ENCODE measurements around the gene LINGO4.

The LINGO4 gene

DNA sequence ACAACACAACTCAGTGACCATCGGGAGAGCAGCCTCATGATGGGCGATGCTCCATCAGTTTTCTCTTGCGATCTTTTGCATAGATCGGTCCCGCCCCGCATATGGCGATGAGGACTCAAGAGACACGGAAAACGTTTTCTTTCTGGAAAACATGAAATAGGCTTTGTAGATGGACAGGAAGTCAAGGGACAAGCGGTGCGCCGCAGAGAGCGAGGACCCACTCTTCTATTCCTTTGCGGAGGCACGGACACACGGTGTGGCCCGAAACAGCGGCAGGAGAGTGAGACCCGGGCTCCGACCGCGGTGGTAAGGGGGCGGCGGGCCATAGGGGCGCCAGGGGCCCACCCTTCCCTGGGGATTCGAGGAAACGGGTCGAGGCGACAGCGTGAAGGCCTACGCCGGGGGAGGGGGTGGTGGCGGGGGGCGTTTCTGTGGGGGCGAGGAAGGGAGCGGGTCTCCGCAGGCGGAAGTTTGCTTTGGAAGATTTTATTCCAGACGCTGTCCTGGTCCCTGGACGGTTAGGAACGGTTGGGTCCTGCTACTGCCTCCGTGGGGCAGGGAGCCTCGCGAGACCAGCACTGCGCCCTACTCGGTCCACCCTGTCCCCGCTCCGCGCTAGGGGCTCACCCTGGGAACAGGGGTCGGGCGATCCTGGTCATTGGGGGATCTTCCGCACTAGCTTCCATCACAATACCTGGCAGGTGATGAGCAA lies 14.1 kb downstream of the LINGO4 start (continued):
- TF ChIP-seq ZEB2 (tag by site-specific recombination; IDR thresholded peaks at IDR 0.05) (no peak; the same call in 1 of the 2 replicates), HOXC10 (CRISPR knock-in tag; IDR thresholded peaks at IDR 0.05) (no peak), ZBTB1 (tag by site-specific recombination; IDR thresholded peaks at IDR 0.05) (no peak), ZNF837 (tag by site-specific recombination; IDR thresholded peaks at IDR 0.05) (no peak), ZNF548 (tag by site-specific recombination; IDR thresholded peaks at IDR 0.05) (no peak), SALL2 (tag by site-specific recombination; IDR thresholded peaks at IDR 0.05; ENCODE audit: borderline replicate concordance) (no peak), ZNF768 (tag by site-specific recombination; IDR thresholded peaks at IDR 0.05) (no peak), SP2 (tag by site-specific recombination; IDR thresholded peaks at IDR 0.05) (no peak; the same call in 1 of the 2 replicates), ZNF677 (tag by site-specific recombination; IDR thresholded peaks at IDR 0.05) (no peak), ZNF776 (tag by site-specific recombination; IDR thresholded peaks at IDR 0.05; ENCODE audit: borderline replicate concordance) (no peak), ZNF792 (tag by site-specific recombination; IDR thresholded peaks at IDR 0.05) (no peak), ZNF558 (tag by site-specific recombination; IDR thresholded peaks at IDR 0.05) (no peak), ZNF223 (tag by site-specific recombination; IDR thresholded peaks at IDR 0.05) (no peak)
- TF ChIP-seq, protein P1, sequence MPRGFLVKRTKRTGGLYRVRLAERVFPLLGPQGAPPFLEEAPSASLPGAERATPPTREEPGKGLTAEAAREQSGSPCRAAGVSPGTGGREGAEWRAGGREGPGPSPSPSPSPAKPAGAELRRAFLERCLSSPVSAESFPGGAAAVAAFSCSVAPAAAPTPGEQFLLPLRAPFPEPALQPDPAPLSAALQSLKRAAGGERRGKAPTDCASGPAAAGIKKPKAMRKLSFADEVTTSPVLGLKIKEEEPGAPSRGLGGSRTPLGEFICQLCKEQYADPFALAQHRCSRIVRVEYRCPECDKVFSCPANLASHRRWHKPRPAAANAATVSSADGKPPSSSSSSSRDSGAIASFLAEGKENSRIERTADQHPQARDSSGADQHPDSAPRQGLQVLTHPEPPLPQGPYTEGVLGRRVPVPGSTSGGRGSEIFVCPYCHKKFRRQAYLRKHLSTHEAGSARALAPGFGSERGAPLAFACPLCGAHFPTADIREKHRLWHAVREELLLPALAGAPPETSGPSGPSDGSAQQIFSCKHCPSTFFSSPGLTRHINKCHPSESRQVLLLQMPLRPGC (tag by site-specific recombination; IDR thresholded peaks at IDR 0.05): no peak
- TF ChIP-seq, protein P2, sequence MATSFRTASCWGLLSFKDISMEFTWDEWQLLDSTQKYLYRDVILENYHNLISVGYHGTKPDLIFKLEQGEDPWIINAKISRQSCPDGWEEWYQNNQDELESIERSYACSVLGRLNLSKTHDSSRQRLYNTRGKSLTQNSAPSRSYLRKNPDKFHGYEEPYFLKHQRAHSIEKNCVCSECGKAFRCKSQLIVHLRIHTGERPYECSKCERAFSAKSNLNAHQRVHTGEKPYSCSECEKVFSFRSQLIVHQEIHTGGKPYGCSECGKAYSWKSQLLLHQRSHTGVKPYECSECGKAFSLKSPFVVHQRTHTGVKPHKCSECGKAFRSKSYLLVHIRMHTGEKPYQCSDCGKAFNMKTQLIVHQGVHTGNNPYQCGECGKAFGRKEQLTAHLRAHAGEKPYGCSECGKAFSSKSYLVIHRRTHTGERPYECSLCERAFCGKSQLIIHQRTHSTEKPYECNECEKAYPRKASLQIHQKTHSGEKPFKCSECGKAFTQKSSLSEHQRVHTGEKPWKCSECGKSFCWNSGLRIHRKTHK (tag by site-specific recombination; IDR thresholded peaks at IDR 0.05): no peak
- TF ChIP-seq, protein P3, sequence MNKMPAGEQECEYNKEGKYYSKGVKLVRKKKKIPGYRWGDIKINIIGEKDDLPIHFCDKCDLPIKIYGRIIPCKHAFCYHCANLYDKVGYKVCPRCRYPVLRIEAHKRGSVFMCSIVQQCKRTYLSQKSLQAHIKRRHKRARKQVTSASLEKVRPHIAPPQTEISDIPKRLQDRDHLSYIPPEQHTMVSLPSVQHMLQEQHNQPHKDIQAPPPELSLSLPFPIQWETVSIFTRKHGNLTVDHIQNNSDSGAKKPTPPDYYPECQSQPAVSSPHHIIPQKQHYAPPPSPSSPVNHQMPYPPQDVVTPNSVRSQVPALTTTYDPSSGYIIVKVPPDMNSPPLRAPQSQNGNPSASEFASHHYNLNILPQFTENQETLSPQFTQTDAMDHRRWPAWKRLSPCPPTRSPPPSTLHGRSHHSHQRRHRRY (tag by site-specific recombination; IDR thresholded peaks at IDR 0.05): no peak
- TF ChIP-seq, protein P4, sequence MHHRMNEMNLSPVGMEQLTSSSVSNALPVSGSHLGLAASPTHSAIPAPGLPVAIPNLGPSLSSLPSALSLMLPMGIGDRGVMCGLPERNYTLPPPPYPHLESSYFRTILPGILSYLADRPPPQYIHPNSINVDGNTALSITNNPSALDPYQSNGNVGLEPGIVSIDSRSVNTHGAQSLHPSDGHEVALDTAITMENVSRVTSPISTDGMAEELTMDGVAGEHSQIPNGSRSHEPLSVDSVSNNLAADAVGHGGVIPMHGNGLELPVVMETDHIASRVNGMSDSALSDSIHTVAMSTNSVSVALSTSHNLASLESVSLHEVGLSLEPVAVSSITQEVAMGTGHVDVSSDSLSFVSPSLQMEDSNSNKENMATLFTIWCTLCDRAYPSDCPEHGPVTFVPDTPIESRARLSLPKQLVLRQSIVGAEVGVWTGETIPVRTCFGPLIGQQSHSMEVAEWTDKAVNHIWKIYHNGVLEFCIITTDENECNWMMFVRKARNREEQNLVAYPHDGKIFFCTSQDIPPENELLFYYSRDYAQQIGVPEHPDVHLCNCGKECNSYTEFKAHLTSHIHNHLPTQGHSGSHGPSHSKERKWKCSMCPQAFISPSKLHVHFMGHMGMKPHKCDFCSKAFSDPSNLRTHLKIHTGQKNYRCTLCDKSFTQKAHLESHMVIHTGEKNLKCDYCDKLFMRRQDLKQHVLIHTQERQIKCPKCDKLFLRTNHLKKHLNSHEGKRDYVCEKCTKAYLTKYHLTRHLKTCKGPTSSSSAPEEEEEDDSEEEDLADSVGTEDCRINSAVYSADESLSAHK (tag by site-specific recombination; IDR thresholded peaks at IDR 0.05): no peak
- TF ChIP-seq, protein P5, sequence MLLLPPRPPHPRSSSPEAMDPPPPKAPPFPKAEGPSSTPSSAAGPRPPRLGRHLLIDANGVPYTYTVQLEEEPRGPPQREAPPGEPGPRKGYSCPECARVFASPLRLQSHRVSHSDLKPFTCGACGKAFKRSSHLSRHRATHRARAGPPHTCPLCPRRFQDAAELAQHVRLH (tag by site-specific recombination; IDR thresholded peaks at IDR 0.05): no peak
- TF ChIP-seq, protein P6, sequence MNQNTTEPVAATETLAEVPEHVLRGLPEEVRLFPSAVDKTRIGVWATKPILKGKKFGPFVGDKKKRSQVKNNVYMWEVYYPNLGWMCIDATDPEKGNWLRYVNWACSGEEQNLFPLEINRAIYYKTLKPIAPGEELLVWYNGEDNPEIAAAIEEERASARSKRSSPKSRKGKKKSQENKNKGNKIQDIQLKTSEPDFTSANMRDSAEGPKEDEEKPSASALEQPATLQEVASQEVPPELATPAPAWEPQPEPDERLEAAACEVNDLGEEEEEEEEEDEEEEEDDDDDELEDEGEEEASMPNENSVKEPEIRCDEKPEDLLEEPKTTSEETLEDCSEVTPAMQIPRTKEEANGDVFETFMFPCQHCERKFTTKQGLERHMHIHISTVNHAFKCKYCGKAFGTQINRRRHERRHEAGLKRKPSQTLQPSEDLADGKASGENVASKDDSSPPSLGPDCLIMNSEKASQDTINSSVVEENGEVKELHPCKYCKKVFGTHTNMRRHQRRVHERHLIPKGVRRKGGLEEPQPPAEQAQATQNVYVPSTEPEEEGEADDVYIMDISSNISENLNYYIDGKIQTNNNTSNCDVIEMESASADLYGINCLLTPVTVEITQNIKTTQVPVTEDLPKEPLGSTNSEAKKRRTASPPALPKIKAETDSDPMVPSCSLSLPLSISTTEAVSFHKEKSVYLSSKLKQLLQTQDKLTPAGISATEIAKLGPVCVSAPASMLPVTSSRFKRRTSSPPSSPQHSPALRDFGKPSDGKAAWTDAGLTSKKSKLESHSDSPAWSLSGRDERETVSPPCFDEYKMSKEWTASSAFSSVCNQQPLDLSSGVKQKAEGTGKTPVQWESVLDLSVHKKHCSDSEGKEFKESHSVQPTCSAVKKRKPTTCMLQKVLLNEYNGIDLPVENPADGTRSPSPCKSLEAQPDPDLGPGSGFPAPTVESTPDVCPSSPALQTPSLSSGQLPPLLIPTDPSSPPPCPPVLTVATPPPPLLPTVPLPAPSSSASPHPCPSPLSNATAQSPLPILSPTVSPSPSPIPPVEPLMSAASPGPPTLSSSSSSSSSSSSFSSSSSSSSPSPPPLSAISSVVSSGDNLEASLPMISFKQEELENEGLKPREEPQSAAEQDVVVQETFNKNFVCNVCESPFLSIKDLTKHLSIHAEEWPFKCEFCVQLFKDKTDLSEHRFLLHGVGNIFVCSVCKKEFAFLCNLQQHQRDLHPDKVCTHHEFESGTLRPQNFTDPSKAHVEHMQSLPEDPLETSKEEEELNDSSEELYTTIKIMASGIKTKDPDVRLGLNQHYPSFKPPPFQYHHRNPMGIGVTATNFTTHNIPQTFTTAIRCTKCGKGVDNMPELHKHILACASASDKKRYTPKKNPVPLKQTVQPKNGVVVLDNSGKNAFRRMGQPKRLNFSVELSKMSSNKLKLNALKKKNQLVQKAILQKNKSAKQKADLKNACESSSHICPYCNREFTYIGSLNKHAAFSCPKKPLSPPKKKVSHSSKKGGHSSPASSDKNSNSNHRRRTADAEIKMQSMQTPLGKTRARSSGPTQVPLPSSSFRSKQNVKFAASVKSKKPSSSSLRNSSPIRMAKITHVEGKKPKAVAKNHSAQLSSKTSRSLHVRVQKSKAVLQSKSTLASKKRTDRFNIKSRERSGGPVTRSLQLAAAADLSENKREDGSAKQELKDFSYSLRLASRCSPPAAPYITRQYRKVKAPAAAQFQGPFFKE (tag by site-specific recombination; IDR thresholded peaks at IDR 0.05; ENCODE audit: borderline replicate concordance): no peak
- TF ChIP-seq, protein P7, sequence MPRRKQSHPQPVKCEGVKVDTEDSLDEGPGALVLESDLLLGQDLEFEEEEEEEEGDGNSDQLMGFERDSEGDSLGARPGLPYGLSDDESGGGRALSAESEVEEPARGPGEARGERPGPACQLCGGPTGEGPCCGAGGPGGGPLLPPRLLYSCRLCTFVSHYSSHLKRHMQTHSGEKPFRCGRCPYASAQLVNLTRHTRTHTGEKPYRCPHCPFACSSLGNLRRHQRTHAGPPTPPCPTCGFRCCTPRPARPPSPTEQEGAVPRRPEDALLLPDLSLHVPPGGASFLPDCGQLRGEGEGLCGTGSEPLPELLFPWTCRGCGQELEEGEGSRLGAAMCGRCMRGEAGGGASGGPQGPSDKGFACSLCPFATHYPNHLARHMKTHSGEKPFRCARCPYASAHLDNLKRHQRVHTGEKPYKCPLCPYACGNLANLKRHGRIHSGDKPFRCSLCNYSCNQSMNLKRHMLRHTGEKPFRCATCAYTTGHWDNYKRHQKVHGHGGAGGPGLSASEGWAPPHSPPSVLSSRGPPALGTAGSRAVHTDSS (tag by site-specific recombination; IDR thresholded peaks at IDR 0.05): no peak

Data from HEK293 (cell line).